GM18505 (cell line): ENCODE data around the gene PUS10.
A peak's percentile ranks its signal among the peaks of the same experiment; 100 is the strongest.
"Not testable (repeated sequence)": the region's sequence is repeated elsewhere in the genome, so short reads cannot be mapped to it uniquely, and the experiment has no call there.

ENCODE experiments used
- ATAC-seq: cut with Tn5 transposase; IDR thresholded peaks from one replicate; pipeline ENCODE4 v1.9.1; 2021; ENCODE audit not compliant: unreplicated experiment
- POLR2A ChIP-seq: IDR thresholded peaks from 4 replicates; pipeline ENCODE4 v1.6.1; 2011; ENCODE audit warnings: borderline replicate concordance; ENCODE audit not compliant: insufficient read depth, insufficient read length; ENCODE audit errors: extremely low read depth

Gene PUS10

DNA sequence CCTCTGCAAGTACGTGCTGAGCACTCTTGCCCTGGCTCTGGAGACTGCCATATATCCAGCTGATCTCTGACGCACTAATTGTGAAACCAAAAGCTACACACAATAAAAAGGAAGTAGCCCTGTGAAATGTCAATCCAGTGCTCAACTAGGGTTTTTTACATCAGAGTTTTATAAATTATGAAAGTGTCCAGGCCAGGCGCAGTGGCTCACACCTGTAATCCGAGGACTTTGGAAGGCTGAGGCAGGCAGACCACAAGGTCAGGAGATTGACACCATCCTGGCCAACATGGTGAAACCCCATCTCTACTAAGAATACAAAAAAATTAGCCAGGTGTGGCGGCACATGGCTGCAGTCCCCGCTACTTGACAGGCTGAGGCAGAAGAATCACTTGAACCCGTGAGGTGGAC, 25.1 kb downstream of the PUS10 start:
- TF ChIP-seq POLR2A = no peak
- ATAC-seq = peak; percentile 97

DNA sequence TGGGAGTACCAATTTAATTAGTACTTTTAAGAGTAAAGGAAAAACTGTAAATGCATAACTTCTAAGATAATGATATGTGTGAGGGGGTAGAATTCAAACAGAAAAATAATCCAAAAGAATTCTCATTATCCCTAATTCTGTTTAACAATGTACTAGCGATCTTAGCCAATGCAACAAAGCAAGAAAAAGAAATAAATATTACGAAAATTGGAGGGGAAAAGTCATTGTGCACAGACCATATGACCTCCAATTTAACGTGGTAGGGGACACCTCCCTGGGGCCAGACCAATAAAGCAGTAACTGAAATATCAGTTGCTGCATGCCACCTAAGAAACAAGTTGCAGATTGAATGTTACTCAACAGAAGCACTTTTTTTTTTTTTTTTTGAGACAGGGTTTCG, 26.4 kb downstream of the PUS10 start:
- ATAC-seq = no peak
- no peak for TF ChIP-seq POLR2A

GRCh38 chr2:60989259-60989658, 28.8 kb downstream of the PUS10 start:
- TF ChIP-seq POLR2A = no peak
- no peak for ATAC-seq

DNA sequence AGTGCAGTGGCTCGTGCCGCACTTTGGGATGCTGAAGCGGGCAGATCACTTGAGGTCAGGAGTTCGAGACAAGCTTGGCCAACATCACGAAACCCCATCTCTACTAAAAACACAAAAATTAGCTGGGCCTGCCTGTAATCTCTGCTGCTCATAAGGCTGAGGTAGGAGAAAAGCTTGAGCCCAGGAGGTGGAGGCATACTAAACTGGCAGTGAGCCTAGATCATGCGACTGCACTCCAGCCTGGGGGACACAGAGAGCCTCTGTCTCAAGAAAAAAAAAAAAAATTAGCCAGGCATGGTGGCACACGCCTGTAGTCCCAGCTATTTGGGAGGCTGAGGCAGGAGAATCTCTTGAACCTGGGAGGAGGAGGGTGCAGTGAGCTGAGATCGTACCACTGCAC, 30.4 kb downstream of the PUS10 start:
- not testable (repeated sequence) for ATAC-seq

DNA sequence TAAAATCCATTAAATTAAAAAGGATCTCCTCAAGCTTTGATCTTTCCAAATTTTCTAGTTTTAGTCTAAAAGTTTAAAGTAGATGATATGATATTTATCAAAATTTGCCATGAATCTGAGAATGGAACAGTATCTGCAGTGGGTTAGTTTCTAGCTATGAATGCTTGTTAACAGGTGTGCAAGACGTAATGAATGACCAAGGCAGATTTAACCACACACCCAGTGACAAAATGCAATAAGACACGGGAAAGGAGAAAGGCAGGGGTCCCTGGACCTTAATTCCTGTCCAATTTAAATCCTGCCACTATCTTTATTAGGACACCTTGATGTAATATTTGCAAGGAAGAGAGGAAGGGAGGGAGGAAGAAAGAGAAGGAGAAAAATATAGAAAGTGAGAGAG, 31.0 kb downstream of the PUS10 start:
- ATAC-seq = no peak
- TF ChIP-seq POLR2A = no peak

DNA sequence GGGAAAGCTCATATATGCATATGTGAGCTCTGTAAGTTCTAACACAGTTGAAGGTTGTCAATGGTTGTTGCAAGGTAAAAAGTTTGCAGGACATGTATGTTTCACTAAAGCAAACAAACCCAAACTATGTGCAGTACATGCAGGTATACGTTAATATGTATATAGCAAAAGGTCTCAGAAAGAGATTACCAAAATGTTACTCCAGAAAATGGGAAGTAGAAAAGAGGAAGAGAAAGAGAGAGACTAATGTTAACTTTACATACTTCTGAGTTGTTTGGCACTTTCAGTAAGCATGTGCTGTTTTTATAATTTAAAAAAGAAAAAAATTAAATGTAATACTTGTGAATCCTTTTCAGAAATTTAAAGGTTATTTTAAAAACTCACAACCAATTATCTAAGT, 33.3 kb downstream of the PUS10 start:
- no peak for TF ChIP-seq POLR2A
- ATAC-seq = no peak

DNA sequence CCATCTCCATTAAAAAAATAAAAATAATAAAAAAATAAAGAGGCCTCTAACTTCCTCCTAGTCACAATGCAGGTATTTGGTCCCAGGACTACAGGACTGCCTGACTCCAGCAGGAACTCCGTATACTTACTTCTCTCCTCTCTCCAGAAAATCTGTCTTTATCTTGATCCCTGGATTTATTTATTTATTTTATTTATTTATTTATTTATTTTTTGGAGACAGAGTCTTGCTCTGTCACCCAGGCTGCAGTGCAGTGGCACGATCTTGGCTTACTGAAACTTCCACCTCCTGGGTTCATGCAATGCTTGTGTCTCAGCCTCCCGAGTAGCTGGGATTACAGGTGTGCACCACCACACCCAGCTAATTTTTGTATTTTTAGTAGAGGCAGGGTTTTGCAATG, 36.0 kb downstream of the PUS10 start:
- not testable (repeated sequence) for ATAC-seq

- no peak for TF ChIP-seq POLR2A
- ATAC-seq = no peak
Measured at GRCh38 chr2:60980071-60980815, 37.8 kb downstream of the PUS10 start.

DNA sequence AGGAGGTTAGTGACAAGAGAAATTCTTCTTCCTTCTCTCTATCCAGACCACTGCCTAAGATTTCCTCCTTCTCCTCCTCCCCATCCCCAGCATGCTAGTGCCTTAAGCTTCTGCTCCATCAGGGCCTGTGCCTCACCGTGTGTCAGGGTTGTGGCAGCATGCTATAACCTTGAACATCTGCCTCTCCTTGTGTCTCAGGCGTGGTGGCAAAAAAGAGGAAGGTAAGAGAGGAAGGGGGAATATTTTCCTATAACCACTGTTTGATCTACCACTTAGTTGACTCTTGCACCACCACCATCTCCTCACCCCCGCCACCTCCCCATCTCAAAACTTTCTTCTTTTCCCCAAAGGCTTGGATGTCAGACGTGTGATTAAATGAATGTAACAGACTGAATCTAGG, 38.8 kb downstream of the PUS10 start:
- no peak for TF ChIP-seq POLR2A
- no peak for ATAC-seq

DNA sequence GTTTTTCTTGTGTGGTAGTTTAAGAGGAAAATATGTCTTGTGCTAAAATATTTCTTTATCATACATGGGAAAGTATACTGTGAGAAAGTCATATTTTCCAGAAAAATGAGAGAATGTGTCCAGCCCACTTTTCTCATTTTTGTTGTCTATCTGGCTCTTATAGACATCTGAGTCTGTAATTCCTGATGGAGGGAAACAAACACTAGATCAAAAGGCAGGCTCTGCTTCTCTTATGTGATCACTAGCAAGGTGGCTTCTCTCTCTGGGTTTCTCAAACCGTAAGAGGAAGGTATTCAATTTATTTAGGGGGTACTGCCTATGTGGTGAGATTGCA, 40.5 kb downstream of the PUS10 start:
- ATAC-seq = peak; percentile 4
- no peak for TF ChIP-seq POLR2A

DNA sequence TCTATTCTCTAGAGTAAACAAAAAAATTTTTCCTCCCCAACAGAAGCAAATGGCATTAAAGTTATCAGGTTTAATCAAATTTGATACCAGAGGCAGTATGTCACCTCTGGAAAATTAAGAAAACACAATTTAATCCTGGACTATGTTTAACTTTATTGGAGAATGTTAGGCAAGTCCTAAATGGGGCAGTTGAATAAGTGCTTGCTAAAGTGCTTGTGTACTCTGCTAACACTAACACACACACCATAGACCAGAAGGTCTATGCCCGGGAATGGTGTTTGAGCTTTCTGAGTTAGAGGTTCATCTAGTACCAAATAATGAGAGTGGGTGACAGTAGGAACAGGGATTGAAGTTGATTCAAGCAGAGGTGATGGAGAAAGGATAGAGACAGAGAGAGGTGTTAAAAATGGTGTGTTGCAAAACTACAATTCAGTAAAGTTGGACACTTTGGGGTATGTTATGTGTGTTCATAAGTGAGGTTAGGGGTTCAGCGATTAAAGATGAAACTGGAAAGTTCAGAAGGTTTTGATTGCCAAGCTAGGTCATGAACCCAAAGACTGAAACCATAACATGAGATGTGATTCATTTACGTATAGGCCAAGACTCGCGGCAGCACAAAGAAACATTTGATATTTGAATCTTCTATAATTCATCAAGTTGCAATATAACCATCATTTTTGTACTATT, 41.0 kb downstream of the PUS10 start:
- TF ChIP-seq POLR2A = no peak
- peak; percentile 57 for ATAC-seq

DNA sequence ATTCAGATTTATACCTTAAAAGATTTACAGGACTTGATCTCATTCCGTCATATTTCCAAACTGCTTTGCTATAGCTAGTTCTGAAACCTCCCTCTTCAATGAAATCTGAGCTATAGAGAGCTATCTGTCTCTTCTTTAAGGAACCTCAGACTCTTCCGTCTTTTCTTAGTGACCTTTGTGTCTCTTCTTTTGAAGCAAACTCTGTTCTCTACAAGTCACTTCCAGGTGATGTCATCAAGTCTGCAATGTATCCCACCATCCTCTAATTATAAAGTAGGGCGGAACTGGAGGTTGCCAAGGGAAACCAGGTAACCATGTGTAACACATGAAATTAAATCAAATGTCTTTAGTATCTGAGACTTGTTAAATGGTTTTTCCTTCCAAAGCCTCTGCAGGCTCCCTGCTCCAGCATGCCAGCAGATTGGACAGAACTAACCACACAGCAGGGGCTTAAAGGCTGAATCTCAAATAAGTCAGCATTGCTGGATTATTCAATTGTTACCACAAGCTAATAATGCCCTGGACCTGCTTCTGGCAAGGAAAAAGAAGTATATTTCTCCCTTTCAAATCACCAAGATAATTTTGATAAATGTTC, 41.7 kb downstream of the PUS10 start:
- ATAC-seq = no peak
- no peak for TF ChIP-seq POLR2A

DNA sequence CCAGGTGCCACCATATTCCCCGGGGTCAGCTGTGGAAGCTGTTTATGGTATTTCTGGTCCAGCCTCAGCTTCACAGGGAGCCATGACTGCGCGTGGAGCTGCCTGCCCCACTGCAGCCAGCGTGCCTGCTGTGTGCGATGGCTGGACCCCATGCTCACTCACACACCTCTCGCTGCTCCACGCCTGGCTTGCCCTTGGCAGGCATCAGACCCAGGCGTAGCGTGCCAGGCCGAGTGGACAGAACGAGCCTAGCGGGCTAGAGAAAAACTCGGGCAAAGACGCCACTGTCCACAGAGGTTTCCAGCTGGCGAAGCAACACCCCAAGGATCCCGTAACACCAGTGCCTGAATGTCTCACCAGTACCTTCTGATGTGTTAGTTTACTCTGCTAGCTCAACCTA, 43.4 kb downstream of the PUS10 start:
- TF ChIP-seq POLR2A = no peak
- no peak for ATAC-seq

- TF ChIP-seq POLR2A = no peak
- no peak for ATAC-seq
Measured at GRCh38 chr2:60973705-60974104, 44.4 kb downstream of the PUS10 start.
